Osteocyte (in vitro differentiated cells): ENCODE results near the gene RBP3. TPM values are rescaled to one million over a fixed set of nuclear protein-coding genes. Genes with fewer than 3 reads are reported as not detected.

Experiments used
- DNase-seq: peaks from one replicate; pipeline ENCODE4 v3.0.0; 2021; ENCODE audit warnings: mixed read lengths; ENCODE audit not compliant: unreplicated experiment; ENCODE audit errors: extremely low spot score
- H3K27ac Mint-ChIP-seq: one replicate; pipeline ENCODE4 v1.8.0; 2021; ENCODE audit warnings: mild to moderate bottlenecking, mixed read lengths; ENCODE audit not compliant: unreplicated experiment
- H3K27me3 Mint-ChIP-seq: one replicate; pipeline ENCODE4 v1.8.0; 2021; ENCODE audit warnings: mixed read lengths; ENCODE audit not compliant: unreplicated experiment
- H3K36me3 Mint-ChIP-seq: one replicate; pipeline ENCODE4 v1.8.0; 2021; ENCODE audit warnings: mixed read lengths; ENCODE audit not compliant: unreplicated experiment
- H3K4me1 Mint-ChIP-seq: one replicate; pipeline ENCODE4 v1.8.0; 2021; ENCODE audit warnings: mixed read lengths; ENCODE audit not compliant: unreplicated experiment
- H3K4me3 Mint-ChIP-seq: one replicate; pipeline ENCODE4 v1.8.0; 2021; ENCODE audit warnings: mild to moderate bottlenecking, moderate library complexity, mixed read lengths; ENCODE audit not compliant: unreplicated experiment
- H3K9me3 Mint-ChIP-seq: one replicate; pipeline ENCODE4 v1.8.0; 2021; ENCODE audit warnings: mixed read lengths; ENCODE audit not compliant: unreplicated experiment
- total RNA-seq: library from RNA; stranded (reverse); gene quantifications from 2 replicates; pipeline ENCODE4 v1.2.1, GENCODE V29; 2021
- TF ChIP-seq, protein P1 (sequence below): fragments of 200-600 bp; sonication (generic); IDR thresholded peaks from 2 replicates; pipeline ENCODE4 v1.5.0; 2021; ENCODE audit warnings: antibody characterized with exemption, mild to moderate bottlenecking, moderate library complexity

RBP3 gene
- total RNA-seq, 1 donor from 2014 or later: not detected

DNA sequence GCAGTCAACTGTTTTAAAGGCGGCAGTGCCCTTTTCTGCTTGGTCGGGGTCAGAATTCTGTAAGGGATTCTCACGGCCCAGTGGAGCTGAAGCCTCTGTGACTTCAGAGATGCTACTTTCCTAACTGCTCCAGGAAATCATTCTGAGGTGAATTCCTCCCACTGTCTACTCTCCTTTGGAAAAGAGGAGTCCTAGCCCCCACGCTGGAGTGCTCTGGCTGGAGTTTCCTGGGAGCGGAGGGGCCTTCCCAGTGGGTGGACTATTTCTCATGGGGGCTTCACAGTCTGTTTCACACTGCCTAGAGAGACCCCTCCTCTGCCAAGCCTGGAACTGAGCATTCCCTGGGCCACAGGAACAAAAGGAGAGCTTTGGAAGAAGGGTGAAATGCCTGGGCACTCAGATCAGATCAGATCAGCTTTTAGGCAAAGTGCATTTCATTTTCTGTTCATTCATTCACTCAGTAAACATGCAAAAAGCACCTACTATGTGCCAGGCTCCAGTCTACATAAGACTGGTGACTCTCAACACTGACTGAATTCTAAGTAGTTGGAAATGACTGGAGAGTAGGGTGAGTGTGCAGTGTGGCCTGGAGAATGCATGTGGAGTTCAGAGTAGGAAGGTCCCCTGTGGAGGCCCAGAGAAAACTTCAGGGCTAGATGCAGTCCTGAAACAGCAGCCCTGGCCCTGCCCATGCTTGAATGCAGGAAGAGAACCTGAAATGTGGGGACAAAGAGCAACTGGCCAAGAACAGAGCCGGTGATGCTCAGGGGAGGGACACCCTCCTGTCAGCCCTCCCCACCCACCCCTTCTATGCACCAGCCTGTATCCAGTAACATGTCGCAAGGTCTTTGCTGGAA, 23.7 kb downstream of the RBP3 start:
- Mint-ChIP-seq H3K36me3 (no peaks in the 10 kb centered on the region), H3K4me3 (no peak overlapping the region), H3K9me3 (no peaks in the 10 kb centered on the region), H3K27me3 (no peaks in the 10 kb centered on the region), H3K4me1 (peaks cover 22% of the 10 kb centered on the region), H3K27ac (no peak overlapping the region)
- TF ChIP-seq, protein P1, sequence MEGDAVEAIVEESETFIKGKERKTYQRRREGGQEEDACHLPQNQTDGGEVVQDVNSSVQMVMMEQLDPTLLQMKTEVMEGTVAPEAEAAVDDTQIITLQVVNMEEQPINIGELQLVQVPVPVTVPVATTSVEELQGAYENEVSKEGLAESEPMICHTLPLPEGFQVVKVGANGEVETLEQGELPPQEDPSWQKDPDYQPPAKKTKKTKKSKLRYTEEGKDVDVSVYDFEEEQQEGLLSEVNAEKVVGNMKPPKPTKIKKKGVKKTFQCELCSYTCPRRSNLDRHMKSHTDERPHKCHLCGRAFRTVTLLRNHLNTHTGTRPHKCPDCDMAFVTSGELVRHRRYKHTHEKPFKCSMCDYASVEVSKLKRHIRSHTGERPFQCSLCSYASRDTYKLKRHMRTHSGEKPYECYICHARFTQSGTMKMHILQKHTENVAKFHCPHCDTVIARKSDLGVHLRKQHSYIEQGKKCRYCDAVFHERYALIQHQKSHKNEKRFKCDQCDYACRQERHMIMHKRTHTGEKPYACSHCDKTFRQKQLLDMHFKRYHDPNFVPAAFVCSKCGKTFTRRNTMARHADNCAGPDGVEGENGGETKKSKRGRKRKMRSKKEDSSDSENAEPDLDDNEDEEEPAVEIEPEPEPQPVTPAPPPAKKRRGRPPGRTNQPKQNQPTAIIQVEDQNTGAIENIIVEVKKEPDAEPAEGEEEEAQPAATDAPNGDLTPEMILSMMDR: no peak
- DNase-seq: peak; percentile 64

DNA sequence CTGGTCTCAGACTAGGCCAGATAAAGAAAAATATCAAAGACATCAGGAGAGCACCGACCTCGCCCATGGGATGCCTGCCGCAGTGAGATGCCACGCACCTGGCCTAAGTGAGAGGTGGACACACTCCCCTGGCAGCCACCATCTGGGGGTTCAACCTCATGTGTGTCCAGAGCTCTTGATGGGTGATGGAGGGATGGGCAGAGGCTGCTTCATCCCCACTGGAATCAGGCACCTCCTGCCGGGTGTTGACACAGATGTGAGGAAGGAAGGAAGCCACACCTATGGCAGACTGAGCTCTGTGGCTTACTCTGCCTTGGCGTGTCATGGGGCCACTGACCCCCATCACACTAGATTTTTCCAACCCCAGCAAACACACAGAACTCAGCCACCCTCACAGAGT, 24.6 kb downstream of the RBP3 start:
- TF ChIP-seq, protein P1: no peak
- H3K4me1 Mint-ChIP-seq: peaks cover 22% of the 10 kb centered on the region
- no peaks in the 10 kb centered on the region for H3K36me3 Mint-ChIP-seq
- no peak overlapping the region for H3K27ac Mint-ChIP-seq
- DNase-seq: peak; percentile 69
- no peaks in the 10 kb centered on the region for H3K27me3 Mint-ChIP-seq
- H3K4me3 Mint-ChIP-seq: no peak overlapping the region
- no peaks in the 10 kb centered on the region for H3K9me3 Mint-ChIP-seq

DNA sequence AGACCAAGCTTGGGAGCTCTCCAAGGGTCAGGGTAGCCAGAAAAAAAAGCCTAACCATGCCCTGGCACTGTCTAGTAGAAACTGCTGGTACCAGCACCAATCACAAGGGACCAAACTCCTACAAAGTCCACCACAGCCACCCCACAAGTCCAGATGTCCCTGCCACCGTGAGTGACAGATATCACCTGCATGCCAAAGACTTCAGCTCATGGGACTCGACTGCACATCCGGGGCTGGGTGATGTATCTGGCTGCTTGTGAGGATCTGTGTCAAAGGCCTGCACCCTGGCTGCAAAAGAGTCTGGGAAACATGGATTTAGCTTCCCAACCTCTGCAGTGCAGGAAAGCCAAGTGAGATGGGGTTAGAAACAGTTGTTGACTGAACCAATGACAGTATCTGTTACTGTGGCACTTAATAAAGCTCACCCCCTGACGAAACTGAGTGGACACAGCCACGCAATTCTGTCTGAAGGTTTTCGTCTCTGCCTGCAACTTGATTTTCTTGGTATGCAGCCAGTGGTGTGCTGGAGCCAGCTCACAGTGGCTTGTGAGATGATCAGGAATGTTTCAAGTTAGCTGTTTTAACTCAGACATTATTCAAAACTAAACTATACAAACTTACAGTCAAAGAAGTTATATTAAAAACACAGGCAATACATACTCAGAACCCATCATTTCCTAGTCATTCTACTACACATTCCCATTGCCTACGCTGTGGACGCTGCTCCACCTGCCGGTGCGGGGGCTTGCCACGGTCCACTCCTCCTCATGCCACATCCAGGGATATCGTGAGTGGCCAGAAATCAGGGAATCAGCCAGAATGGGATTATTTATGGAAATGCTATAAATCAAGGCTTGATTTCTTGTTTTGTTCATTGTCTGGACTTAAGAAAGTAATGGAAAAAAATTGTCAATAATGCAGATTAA, 26.7 kb downstream of the RBP3 start:
- H3K27ac Mint-ChIP-seq: no peak overlapping the region
- H3K4me1 Mint-ChIP-seq: peaks cover 22% of the 10 kb centered on the region
- H3K36me3 Mint-ChIP-seq: no peaks in the 10 kb centered on the region
- H3K4me3 Mint-ChIP-seq: no peak overlapping the region
- TF ChIP-seq, protein P1: no peak
- H3K27me3 Mint-ChIP-seq: peaks cover 3% of the 10 kb centered on the region
- peak; percentile 73 for DNase-seq
- no peaks in the 10 kb centered on the region for H3K9me3 Mint-ChIP-seq

DNA sequence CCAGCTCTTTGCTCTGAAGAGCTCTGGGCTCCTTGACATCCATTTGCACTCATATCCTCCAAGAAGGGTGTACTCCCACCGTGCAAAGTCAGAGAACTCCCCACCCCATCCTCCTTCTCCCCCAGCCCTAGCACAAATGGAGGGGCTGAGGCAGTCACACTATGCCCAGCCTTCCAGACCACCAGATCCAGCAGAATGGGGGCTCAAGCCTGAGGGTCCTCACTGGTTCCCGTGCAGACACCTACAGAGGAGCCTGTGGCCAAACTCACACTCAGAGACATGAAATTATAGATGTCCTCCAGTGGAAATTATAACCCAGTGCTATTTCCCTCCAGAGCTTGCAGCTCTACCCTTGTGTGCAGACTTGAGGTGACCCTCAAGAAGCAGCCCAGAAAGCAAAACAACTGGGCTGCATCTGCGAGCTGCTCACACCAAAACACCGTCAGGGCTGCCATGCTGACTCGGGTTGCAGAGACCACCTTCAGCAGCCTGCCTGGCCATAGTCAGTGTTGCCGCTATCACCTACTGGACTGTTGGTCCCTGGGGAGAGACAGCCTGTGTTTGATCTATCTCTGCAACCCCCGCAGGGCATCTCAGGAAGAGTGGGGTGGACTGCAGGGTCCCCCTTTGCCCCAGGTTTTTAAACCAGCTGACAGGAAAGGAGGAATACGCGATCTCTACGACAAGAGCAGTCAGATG, 28.5 kb downstream of the RBP3 start:
- peak; percentile 51 for DNase-seq
- TF ChIP-seq, protein P1: no peak
- no peak overlapping the region for H3K4me3 Mint-ChIP-seq
- H3K27ac Mint-ChIP-seq: no peak overlapping the region
- peaks cover 8% of the 10 kb centered on the region for H3K27me3 Mint-ChIP-seq
- H3K4me1 Mint-ChIP-seq: peaks cover 18% of the 10 kb centered on the region
- H3K9me3 Mint-ChIP-seq: no peaks in the 10 kb centered on the region
- H3K36me3 Mint-ChIP-seq: no peaks in the 10 kb centered on the region
